K562 (cell line): Measurements from ENCODE around the gene TNFRSF18. TPM values are rescaled to one million over a fixed set of nuclear protein-coding genes. Genes with fewer than 3 reads are reported as not detected.

Source experiments
- CTCFL ChIP-seq: IDR thresholded peaks from 2 replicates; pipeline ENCODE4 v1.6.1; 2011; ENCODE audit warnings: borderline replicate concordance, low read depth, mild to moderate bottlenecking, moderate library complexity, low read length; ENCODE audit not compliant: insufficient read depth, poor library complexity, severe bottlenecking
- ETV5 ChIP-seq: sonication (generic); formaldehyde crosslinking; IDR thresholded peaks from 2 replicates; pipeline ENCODE4 v1.4.0; 2020; ENCODE audit warnings: low read depth, mild to moderate bottlenecking, missing genetic modification reagents
- HMGN3 ChIP-seq: IDR thresholded peaks from 2 replicates; pipeline ENCODE4 v1.6.1; 2011; ENCODE audit warnings: borderline replicate concordance, low read depth, mild to moderate bottlenecking, mixed read lengths, low read length; ENCODE audit not compliant: insufficient read length; ENCODE audit errors: extremely low read depth
- MAX ChIP-seq: sonication (generic); formaldehyde crosslinking; IDR thresholded peaks from 2 replicates; pipeline ENCODE4 v1.9.0; 2022; ENCODE audit warnings: mild to moderate bottlenecking, missing genetic modification reagents
- NFIC ChIP-seq: fragments of 450-650 bp; IDR thresholded peaks from 2 replicates; pipeline ENCODE4 v1.6.1; 2017; ENCODE audit warnings: mild to moderate bottlenecking, inconsistent platforms
- TFAP4 ChIP-seq: sonication (generic); formaldehyde crosslinking; IDR thresholded peaks from 2 replicates; pipeline ENCODE4 v1.8.0; 2022; ENCODE audit warnings: missing genetic modification reagents, mild to moderate bottlenecking, moderate library complexity, borderline replicate concordance
- ZBTB40 ChIP-seq, 2 experiments: fragments of 450-650 bp in 1 of 2; sonication (generic) in 1 of 2; formaldehyde crosslinking in 1 of 2; IDR thresholded peaks; 2 replicates each; pipeline versions ENCODE4 v1.7.1 to v1.9.0; 2016 to 2022; ENCODE audit warnings: inconsistent platforms in 1 of 2, mild to moderate bottlenecking in 1 of 2, missing genetic modification reagents in 1 of 2
- ZC3H4 ChIP-seq: sonication (generic); formaldehyde crosslinking; IDR thresholded peaks from 2 replicates; pipeline ENCODE4 v1.9.0; 2021; ENCODE audit warnings: missing genetic modification reagents, borderline replicate concordance
- polyA plus RNA-seq, 8 experiments: library from polyadenylated mRNA; depleted of rRNA in 4 of 8; stranded (reverse) in 5 of 8; unstranded in 3 of 8; fragments of >200 nt; fragmentation: Nextera tagmentation in 2 of 8; fragmentation: Illumina TruSeq in 1 of 8; extraction: Ambion mirVana in 2 of 8; extraction: Trizol in 1 of 8; gene quantifications; 2 replicates each; pipeline versions ENCODE4 v1.2.1 to v1.2.3, GENCODE V29; 2011 to 2014; ENCODE audit warnings: inconsistent platforms in 1 of 8, missing spikeins in 1 of 8
- total RNA-seq, 7 experiments: library from RNA; depleted of rRNA in 6 of 7; stranded (reverse); fragments of >200 nt in 6 of 7; fragmentation: Illumina TruSeq in 2 of 7; extraction: Trizol in 2 of 7; gene quantifications; 2 replicates each; pipeline versions ENCODE4 v1.2.1 to v1.2.3, GENCODE V29; 2011 to 2021; ENCODE audit warnings: low replicate concordance in 1 of 7
- TF ChIP-seq, protein P1 (sequence below): fragments of 450-650 bp; IDR thresholded peaks from 2 replicates; pipeline ENCODE4 v1.6.1; 2016; ENCODE audit warnings: antibody characterized with exemption

The TNFRSF18 gene
- total and polyA plus RNA-seq, 9 of the 15 experiments (the other 6 are each of a cell fraction or from before 2014, with no cell fraction given), result 0.24 to 0.27 TPM; not detected in 7

DNA sequence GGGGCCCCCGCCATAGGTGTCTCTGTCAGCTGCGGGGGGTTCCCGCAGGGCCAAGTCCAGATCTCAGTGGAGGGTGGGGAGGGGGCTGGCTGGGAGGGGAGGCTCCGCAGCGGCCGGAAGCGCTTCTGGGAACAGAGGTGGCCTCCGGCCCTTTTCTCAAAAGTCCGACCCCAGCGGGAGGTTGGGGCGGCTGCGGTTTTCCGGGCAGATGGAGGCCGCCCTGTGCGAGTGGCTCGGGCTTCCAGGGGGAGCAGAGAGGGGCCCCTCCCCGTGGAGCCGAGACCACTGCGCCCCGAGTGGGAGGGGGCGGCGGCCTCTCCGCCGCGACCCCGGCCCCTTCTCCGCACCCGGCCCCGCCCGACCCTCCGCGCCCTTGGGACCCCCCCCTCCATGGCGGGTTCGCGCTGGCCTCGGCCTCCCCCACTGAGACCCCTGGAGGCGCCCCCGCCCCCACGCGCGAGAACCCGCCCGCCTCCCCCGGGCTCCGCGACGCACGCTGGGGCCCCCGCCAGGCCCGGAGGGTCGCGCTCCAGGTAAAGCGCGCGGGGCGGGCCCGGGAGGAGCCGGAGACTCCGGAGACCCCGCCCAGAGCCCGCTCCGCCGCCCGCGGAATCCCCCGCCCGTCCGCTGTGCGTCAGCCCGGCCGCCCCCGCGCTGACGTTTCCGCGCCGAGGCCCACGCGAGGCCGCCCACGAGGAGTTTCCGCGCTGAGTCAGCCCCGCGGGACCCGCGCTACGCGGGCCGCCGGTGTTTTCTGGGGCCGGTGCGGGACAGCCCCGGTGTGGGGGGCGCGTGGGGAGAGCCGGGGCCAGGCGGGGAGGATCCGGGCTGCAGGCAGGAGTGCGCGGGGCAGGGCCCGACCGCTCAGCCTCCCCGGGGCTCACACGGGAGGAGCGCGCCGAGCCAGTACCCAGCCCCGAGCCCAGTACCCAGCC, 5.2 kb downstream of the TNFRSF18 start (continued):
- TF ChIP-seq ZC3H4 (CRISPR knock-in tag), result no peak
- TF ChIP-seq MAX (CRISPR knock-in tag), result 0 out of 2 replicates have a peak, but pooled peaks have one; percentile 28
- TF ChIP-seq ZBTB40 (IDR thresholded peaks at IDR 0.05), result peak; percentile 11; the same call in 1 of the 2 replicates
- no peak for TF ChIP-seq ZBTB40 (CRISPR knock-in tag; IDR thresholded peaks at IDR 0.05)
- peak; percentile 26 for TF ChIP-seq CTCFL
- TF ChIP-seq NFIC, result peak; percentile 62
- TF ChIP-seq TFAP4 (CRISPR knock-in tag), result peak; percentile 19; the same call in 1 of the 2 replicates
- peak; percentile 70 for TF ChIP-seq HMGN3
- TF ChIP-seq, protein P1, sequence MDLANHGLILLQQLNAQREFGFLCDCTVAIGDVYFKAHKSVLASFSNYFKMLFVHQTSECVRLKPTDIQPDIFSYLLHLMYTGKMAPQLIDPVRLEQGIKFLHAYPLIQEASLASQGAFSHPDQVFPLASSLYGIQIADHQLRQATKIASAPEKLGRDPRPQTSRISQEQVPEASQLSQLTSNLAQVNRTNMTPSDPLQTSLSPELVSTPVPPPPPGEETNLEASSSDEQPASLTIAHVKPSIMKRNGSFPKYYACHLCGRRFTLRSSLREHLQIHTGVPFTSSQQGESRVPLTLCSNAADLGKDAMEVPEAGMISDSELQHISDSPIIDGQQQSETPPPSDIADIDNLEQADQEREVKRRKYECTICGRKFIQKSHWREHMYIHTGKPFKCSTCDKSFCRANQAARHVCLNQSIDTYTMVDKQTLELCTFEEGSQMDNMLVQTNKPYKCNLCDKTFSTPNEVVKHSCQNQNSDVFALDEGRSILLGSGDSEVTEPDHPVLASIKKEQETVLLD, result peak; percentile 55; the same call in 1 of the 2 replicates
- 0 out of 2 replicates have a peak, but pooled peaks have one; percentile 37 for TF ChIP-seq ETV5 (CRISPR knock-in tag)
